Calu3 (cell line): ENCODE data around the gene DHX29. TPM values are rescaled to one million over a fixed set of nuclear protein-coding genes. Genes with fewer than 3 reads are reported as not detected.

Experiments used
- BruUV-seq: library from RNA; stranded (reverse); fragments of 400-500 nt; replicated peaks from 2 replicates; lab custom pipeline; 2021; lab: Mats Ljungman, UMichigan
- CTCF ChIA-PET: fragments of 300-600 bp; sonication (Branson Sonifier 250); formaldehyde crosslinking; loops from one replicate; lab custom pipeline; 2022; ENCODE audit warnings: antibody characterized with exemption; lab: Charles Lee
- DNase-seq: peaks from one replicate; pipeline ENCODE4 v3.0.0; 2022
- H3K27ac Mint-ChIP-seq: one replicate; pipeline ENCODE4 v1.8.0; 2022; ENCODE audit warnings: mixed read lengths; ENCODE audit not compliant: unreplicated experiment
- H3K27me3 Mint-ChIP-seq: one replicate; pipeline ENCODE4 v1.8.0; 2022; ENCODE audit warnings: mixed read lengths; ENCODE audit not compliant: unreplicated experiment
- H3K36me3 Mint-ChIP-seq: one replicate; pipeline ENCODE4 v1.8.0; 2022; ENCODE audit warnings: mild to moderate bottlenecking, moderate library complexity, mixed read lengths; ENCODE audit not compliant: insufficient read depth, unreplicated experiment
- H3K4me1 Mint-ChIP-seq: one replicate; pipeline ENCODE4 v1.8.0; 2022; ENCODE audit warnings: mild to moderate bottlenecking, low read depth, mixed read lengths; ENCODE audit not compliant: unreplicated experiment
- H3K4me3 Mint-ChIP-seq: one replicate; pipeline ENCODE4 v1.8.0; 2022; ENCODE audit warnings: mild to moderate bottlenecking, low read depth, moderate library complexity, mixed read lengths; ENCODE audit not compliant: unreplicated experiment
- H3K9me3 Mint-ChIP-seq: one replicate; pipeline ENCODE4 v1.8.0; 2022; ENCODE audit warnings: low read depth, mixed read lengths; ENCODE audit not compliant: unreplicated experiment
- CTCF ChIP-seq: fragments of 200-600 bp; IDR thresholded peaks from one replicate; pipeline ENCODE4 v1.8.0; 2022; ENCODE audit warnings: antibody characterized with exemption; ENCODE audit not compliant: unreplicated experiment
- intact Hi-C: fragments of 100-400 bp; cut with micrococcal nuclease; formaldehyde crosslinking; loops from one replicate; pipeline ENCODE4 v1.10.0; 2022; ENCODE audit not compliant: unreplicated experiment
- total RNA-seq: library from RNA; stranded (reverse); gene quantifications from 2 replicates; pipeline ENCODE4 v1.2.3, GENCODE V29; 2022

Gene DHX29
- total RNA-seq, 1 experiment from 2014 or later = 17.2 TPM

- Mint-ChIP-seq H3K27ac (no peak overlapping the region), H3K4me3 (no peak overlapping the region), H3K9me3 (no peaks in the 10 kb centered on the region), H3K36me3 (peaks cover 18% of the 10 kb centered on the region), H3K27me3 (no peaks in the 10 kb centered on the region), H3K4me1 (peaks cover 8% of the 10 kb centered on the region)
- BruUV-seq = no TSS peak
- no peak for DNase-seq
- CTCF ChIA-PET = no interaction called here
- intact Hi-C loops = no loop called here
- no peak for TF ChIP-seq CTCF
Measured at GRCh38 chr5:55331321-55331720, 23.8 kb upstream of the DHX29 start.

- no peak overlapping the region for H3K4me3 Mint-ChIP-seq
- BruUV-seq = no TSS peak
Measured at GRCh38 chr5:55327281-55327680, 19.8 kb upstream of the DHX29 start.

GRCh38 chr5:55325621-55326020, 18.1 kb upstream of the DHX29 start:
- intact Hi-C loops = loop anchor here (2.0 kb wide), 1 partner anchor 367 kb away; no protein-coding TSS in a partner anchor
- no peak overlapping the region for H3K4me3 Mint-ChIP-seq
- no peak for DNase-seq
- TF ChIP-seq CTCF = no peak
- peaks cover 6% of the 10 kb centered on the region for H3K4me1 Mint-ChIP-seq
- CTCF ChIA-PET = no interaction called here
- H3K9me3 Mint-ChIP-seq = no peaks in the 10 kb centered on the region
- H3K36me3 Mint-ChIP-seq = peaks cover 27% of the 10 kb centered on the region
- no peak overlapping the region for H3K27ac Mint-ChIP-seq
- H3K27me3 Mint-ChIP-seq = no peaks in the 10 kb centered on the region
- no TSS peak for BruUV-seq

More at GRCh38 chr5:55327281-55327680, 19.8 kb upstream of the DHX29 start:
- Mint-ChIP-seq H3K36me3 (peaks cover 29% of the 10 kb centered on the region), H3K9me3 (no peaks in the 10 kb centered on the region), H3K27ac (no peak overlapping the region), H3K4me1 (peaks cover 8% of the 10 kb centered on the region), H3K27me3 (no peaks in the 10 kb centered on the region)
- CTCF ChIA-PET = no interaction called here
- intact Hi-C loops = no loop called here
- DNase-seq = no peak
- no peak for TF ChIP-seq CTCF

GRCh38 chr5:55324815-55325418, 17.4 kb upstream of the DHX29 start:
- CTCF ChIA-PET = interaction anchor here (1.0 kb wide), 2 partner anchors 153 to 367 kb away, joined by 3 to 5 read pairs; no protein-coding TSS in a partner anchor
- BruUV-seq = no TSS peak
- no peak overlapping the region for H3K27ac Mint-ChIP-seq
- no peak for DNase-seq
- no peaks in the 10 kb centered on the region for H3K4me1 Mint-ChIP-seq
- TF ChIP-seq CTCF = peak; percentile 16
- H3K36me3 Mint-ChIP-seq = peaks cover 23% of the 10 kb centered on the region
- no peak overlapping the region for H3K4me3 Mint-ChIP-seq
- H3K27me3 Mint-ChIP-seq = no peaks in the 10 kb centered on the region
- intact Hi-C loops = loop anchor here (2.0 kb wide), 1 partner anchor 368 kb away; no protein-coding TSS in a partner anchor
- H3K9me3 Mint-ChIP-seq = no peaks in the 10 kb centered on the region
